HL-60 (cell line): ENCODE data around the gene BRD4.

ENCODE experiments used
- GABPA ChIP-seq: IDR thresholded peaks from 2 replicates; pipeline ENCODE4 v1.6.1; 2012; ENCODE audit warnings: low read depth
- POLR2AphosphoS5 ChIP-seq: IDR thresholded peaks from 2 replicates; pipeline ENCODE4 v1.6.1; 2012; ENCODE audit warnings: low read depth
- SPI1 ChIP-seq: IDR thresholded peaks from 2 replicates; pipeline ENCODE4 v1.6.1; 2012; ENCODE audit warnings: low read depth, mild to moderate bottlenecking, borderline replicate concordance
- TF ChIP-seq, protein P1 (sequence below): IDR thresholded peaks from one replicate; pipeline ENCODE4 v1.5.1; 2011; ENCODE audit warnings: low read length, control low read depth, inconsistent platforms; ENCODE audit not compliant: insufficient read depth
- TF ChIP-seq, protein P2 (sequence below): IDR thresholded peaks from 2 replicates; pipeline ENCODE4 v1.6.1; 2012; ENCODE audit warnings: low read depth; ENCODE audit not compliant: insufficient replicate concordance

- TF ChIP-seq, protein P1, sequence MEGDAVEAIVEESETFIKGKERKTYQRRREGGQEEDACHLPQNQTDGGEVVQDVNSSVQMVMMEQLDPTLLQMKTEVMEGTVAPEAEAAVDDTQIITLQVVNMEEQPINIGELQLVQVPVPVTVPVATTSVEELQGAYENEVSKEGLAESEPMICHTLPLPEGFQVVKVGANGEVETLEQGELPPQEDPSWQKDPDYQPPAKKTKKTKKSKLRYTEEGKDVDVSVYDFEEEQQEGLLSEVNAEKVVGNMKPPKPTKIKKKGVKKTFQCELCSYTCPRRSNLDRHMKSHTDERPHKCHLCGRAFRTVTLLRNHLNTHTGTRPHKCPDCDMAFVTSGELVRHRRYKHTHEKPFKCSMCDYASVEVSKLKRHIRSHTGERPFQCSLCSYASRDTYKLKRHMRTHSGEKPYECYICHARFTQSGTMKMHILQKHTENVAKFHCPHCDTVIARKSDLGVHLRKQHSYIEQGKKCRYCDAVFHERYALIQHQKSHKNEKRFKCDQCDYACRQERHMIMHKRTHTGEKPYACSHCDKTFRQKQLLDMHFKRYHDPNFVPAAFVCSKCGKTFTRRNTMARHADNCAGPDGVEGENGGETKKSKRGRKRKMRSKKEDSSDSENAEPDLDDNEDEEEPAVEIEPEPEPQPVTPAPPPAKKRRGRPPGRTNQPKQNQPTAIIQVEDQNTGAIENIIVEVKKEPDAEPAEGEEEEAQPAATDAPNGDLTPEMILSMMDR = no peak
- TF ChIP-seq POLR2AphosphoS5 (no peak), SPI1 (no peak), GABPA (no peak)
- TF ChIP-seq, protein P2, sequence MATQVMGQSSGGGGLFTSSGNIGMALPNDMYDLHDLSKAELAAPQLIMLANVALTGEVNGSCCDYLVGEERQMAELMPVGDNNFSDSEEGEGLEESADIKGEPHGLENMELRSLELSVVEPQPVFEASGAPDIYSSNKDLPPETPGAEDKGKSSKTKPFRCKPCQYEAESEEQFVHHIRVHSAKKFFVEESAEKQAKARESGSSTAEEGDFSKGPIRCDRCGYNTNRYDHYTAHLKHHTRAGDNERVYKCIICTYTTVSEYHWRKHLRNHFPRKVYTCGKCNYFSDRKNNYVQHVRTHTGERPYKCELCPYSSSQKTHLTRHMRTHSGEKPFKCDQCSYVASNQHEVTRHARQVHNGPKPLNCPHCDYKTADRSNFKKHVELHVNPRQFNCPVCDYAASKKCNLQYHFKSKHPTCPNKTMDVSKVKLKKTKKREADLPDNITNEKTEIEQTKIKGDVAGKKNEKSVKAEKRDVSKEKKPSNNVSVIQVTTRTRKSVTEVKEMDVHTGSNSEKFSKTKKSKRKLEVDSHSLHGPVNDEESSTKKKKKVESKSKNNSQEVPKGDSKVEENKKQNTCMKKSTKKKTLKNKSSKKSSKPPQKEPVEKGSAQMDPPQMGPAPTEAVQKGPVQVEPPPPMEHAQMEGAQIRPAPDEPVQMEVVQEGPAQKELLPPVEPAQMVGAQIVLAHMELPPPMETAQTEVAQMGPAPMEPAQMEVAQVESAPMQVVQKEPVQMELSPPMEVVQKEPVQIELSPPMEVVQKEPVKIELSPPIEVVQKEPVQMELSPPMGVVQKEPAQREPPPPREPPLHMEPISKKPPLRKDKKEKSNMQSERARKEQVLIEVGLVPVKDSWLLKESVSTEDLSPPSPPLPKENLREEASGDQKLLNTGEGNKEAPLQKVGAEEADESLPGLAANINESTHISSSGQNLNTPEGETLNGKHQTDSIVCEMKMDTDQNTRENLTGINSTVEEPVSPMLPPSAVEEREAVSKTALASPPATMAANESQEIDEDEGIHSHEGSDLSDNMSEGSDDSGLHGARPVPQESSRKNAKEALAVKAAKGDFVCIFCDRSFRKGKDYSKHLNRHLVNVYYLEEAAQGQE = no peak
Observed at GRCh38 chr19:15279326-15279904, 52.9 kb downstream of the BRD4 start.
